T-helper 17 cell (primary cell): ENCODE results near the gene WAS. TPM values are rescaled to one million over a fixed set of nuclear protein-coding genes. Genes with fewer than 3 reads are reported as not detected.

Source experiments
- ATAC-seq: fragments of 150-1000 bp; cut with Tn5 transposase; 2 replicates; pipeline ENCODE4 v1.10.0; 2021; ENCODE audit warnings: mild to moderate bottlenecking, moderate library complexity
- DNase-seq, 3 donors: peaks; one replicate each; pipeline versions ENCODE4 v3.0.0 to v3.0.0-alpha.2; 2020 to 2021
- H3K9me3 ChIP-seq: one replicate; pipeline ENCODE4 v1.7.0; 2013; ENCODE audit warnings: low read length, mild to moderate bottlenecking; ENCODE audit not compliant: control insufficient read depth, poor library complexity, severe bottlenecking
- H3K27ac Mint-ChIP-seq: one replicate; pipeline ENCODE4 v1.8.0; 2022; ENCODE audit warnings: mild to moderate bottlenecking, moderate library complexity, mixed read lengths
- H3K27me3 Mint-ChIP-seq: one replicate; pipeline ENCODE4 v1.8.0; 2022; ENCODE audit warnings: mixed read lengths
- H3K36me3 Mint-ChIP-seq: one replicate; pipeline ENCODE4 v1.8.0; 2022; ENCODE audit warnings: low read depth, mixed read lengths
- H3K4me1 Mint-ChIP-seq: one replicate; pipeline ENCODE4 v1.8.0; 2022; ENCODE audit warnings: mild to moderate bottlenecking, mixed read lengths
- H3K4me3 Mint-ChIP-seq: one replicate; pipeline ENCODE4 v1.8.0; 2022; ENCODE audit warnings: mild to moderate bottlenecking, moderate library complexity, mixed read lengths
- total RNA-seq, 4 donors: library from RNA in 2 of 4; stranded (reverse) in 2 of 4; gene quantifications; one replicate each; pipeline ENCODE4 v1.2.3 and lab custom pipeline; 2022 to 2026

Gene WAS
- total RNA-seq, 2 donors from 2014 or later: 86.0 to 105 TPM

GRCh38 chrX:48736303-48736702, 52.7 kb downstream of the WAS start:
- no peaks in the 10 kb centered on the region for H3K36me3 Mint-ChIP-seq
- H3K27me3 Mint-ChIP-seq: no peaks in the 10 kb centered on the region
- no peak for ATAC-seq
- H3K9me3 ChIP-seq: no peaks in the 10 kb centered on the region
- no peak for DNase-seq
- H3K27ac Mint-ChIP-seq: peak overlapping the region; percentile 92
- peaks cover 12% of the 10 kb centered on the region for H3K4me1 Mint-ChIP-seq
- H3K4me3 Mint-ChIP-seq: peak overlapping the region; percentile 21

- H3K4me1 Mint-ChIP-seq: peaks cover 12% of the 10 kb centered on the region
- peak overlapping the region; percentile 92 for H3K27ac Mint-ChIP-seq
- ATAC-seq (no peak), DNase-seq (no peak)
- peak overlapping the region; percentile 91 for H3K4me3 Mint-ChIP-seq
- no peaks in the 10 kb centered on the region for H3K27me3 Mint-ChIP-seq
- H3K36me3 Mint-ChIP-seq: no peaks in the 10 kb centered on the region
- no peaks in the 10 kb centered on the region for H3K9me3 ChIP-seq
These were observed 53.2 kb downstream of the WAS start for GRCh38 chrX:48736878-48737212.

- peak overlapping the region; percentile 92 for H3K27ac Mint-ChIP-seq
- peaks cover 12% of the 10 kb centered on the region for H3K4me1 Mint-ChIP-seq
- no peaks in the 10 kb centered on the region for H3K27me3 Mint-ChIP-seq
- no peaks in the 10 kb centered on the region for H3K36me3 Mint-ChIP-seq
- ATAC-seq (peak; percentile 99), DNase-seq (peak; percentile 65 to 79 (median 73))
- no peaks in the 10 kb centered on the region for H3K9me3 ChIP-seq
- H3K4me3 Mint-ChIP-seq: peak overlapping the region; percentile 91
These were observed 53.8 kb downstream of the WAS start for GRCh38 chrX:48737213-48737938.

GRCh38 chrX:48737940-48738339, 54.3 kb downstream of the WAS start:
- Mint-ChIP-seq H3K27ac (peak overlapping the region; percentile 92), H3K4me1 (peaks cover 12% of the 10 kb centered on the region), H3K4me3 (peak overlapping the region; percentile 91), H3K27me3 (no peaks in the 10 kb centered on the region), H3K36me3 (no peaks in the 10 kb centered on the region)
- ATAC-seq (no peak), DNase-seq (no peak)
- H3K9me3 ChIP-seq: no peaks in the 10 kb centered on the region

Other genes starting within 250 kb of the WAS start
- 10 to 100 TPM; 25.2 to 27.7 TPM for gene SLC38A5, start 213.5 kb upstream of the WAS start, total RNA-seq
- gene FTSJ1, start 207.6 kb upstream of the WAS start, total RNA-seq: 10 to 100 TPM; 59.9 to 70.1 TPM
- 10 to 100 TPM; 13.3 to 18.0 TPM for gene PORCN, start 174.8 kb upstream of the WAS start, total RNA-seq
- gene EBP, start 162.0 kb upstream of the WAS start, total RNA-seq: 10 to 100 TPM; 43.9 to 53.6 TPM
- 10 to 100 TPM; 23.2 to 31.3 TPM for gene TBC1D25, start 144.1 kb upstream of the WAS start, total RNA-seq
- gene RBM3, start 109.3 kb upstream of the WAS start, total RNA-seq: 100 to 1,000 TPM; 319 to 380 TPM
- gene WDR13, start 86.3 kb upstream of the WAS start, total RNA-seq: 10 to 100 TPM; 49.1 to 53.3 TPM
- 1 to 10 TPM; 5.8 to 6.4 TPM for gene SUV39H1, start 12.9 kb downstream of the WAS start, total RNA-seq
- not detected for gene GLOD5, start 77.9 kb downstream of the WAS start, total RNA-seq
- gene GATA1, start 102.8 kb downstream of the WAS start, total RNA-seq: 1 to 10 TPM in 1 of 2 donors, under 1 TPM in 1; 0.32 to 7.6 TPM
- 10 to 100 TPM; 83.4 to 84.4 TPM for gene HDAC6, start 118.3 kb downstream of the WAS start, total RNA-seq
- not detected for gene ERAS, start 142.7 kb downstream of the WAS start, total RNA-seq
- gene PCSK1N, start 151.8 kb downstream of the WAS start, total RNA-seq: 10 to 100 TPM in 1 of 2 donors, 1 to 10 TPM in 1; 9.6 to 14.2 TPM
- 10 to 100 TPM; 33.6 to 41.9 TPM for gene TIMM17B, start 214.0 kb downstream of the WAS start, total RNA-seq
- 10 to 100 TPM; 66.7 to 68.8 TPM for gene PQBP1, start 214.1 kb downstream of the WAS start, total RNA-seq
- gene SLC35A2, start 227.8 kb downstream of the WAS start, total RNA-seq: 10 to 100 TPM; 34.8 to 50.7 TPM
- 100 to 1,000 TPM; 301 to 481 TPM for gene PIM2, start 235.2 kb downstream of the WAS start, total RNA-seq